Endothelial cell of umbilical vein (primary cell): ENCODE results near the gene PRPF38B. TPM values are rescaled to one million over a fixed set of nuclear protein-coding genes. Genes with fewer than 3 reads are reported as not detected.
"Not testable (repeated sequence)": the region's sequence is repeated elsewhere in the genome, so short reads cannot be mapped to it uniquely, and the experiment has no call there.

Experiments
- BruUV-seq: library from RNA; stranded (reverse); fragments of 400-500 nt; replicated peaks from 2 replicates; lab custom pipeline; 2021; lab: Mats Ljungman, UMichigan
- CTCF ChIA-PET: fragments of 300-600, 350-600 bp; sonication (Branson Sonifier 250); formaldehyde crosslinking; loops from one replicate; lab custom pipeline; 2021; ENCODE audit warnings: antibody characterized with exemption, inconsistent platforms; lab: Charles Lee
- POLR2A ChIA-PET: fragments of 300-600, 350-600 bp; sonication (Branson Sonifier 250); formaldehyde crosslinking; loops from one replicate; lab custom pipeline; 2021; ENCODE audit warnings: antibody characterized with exemption, inconsistent platforms; lab: Charles Lee
- DNase-seq: peaks from one replicate; pipeline ENCODE4 v3.0.0-alpha.2; 2011; ENCODE audit warnings: low read depth, low spot score
- FAIRE-seq: peaks from 2 replicates; lab custom pipeline; 2011; peaks lifted over from hg19 to GRCh38; lab: Jason Lieb, UNC
- H2AFZ ChIP-seq: 2 replicates; pipeline ENCODE4 v1.6.0; 2012; ENCODE audit warnings: low read depth, low read length, control low read depth, inconsistent platforms
- H3K27ac ChIP-seq: 2 replicates; pipeline ENCODE4 v1.5.1; 2011; ENCODE audit warnings: low read depth, mild to moderate bottlenecking, control low read depth, low read length, moderate library complexity; ENCODE audit not compliant: insufficient read depth
- H3K27me3 ChIP-seq, 2 experiments: 2 replicates each; pipeline versions ENCODE4 v1.6.0 to v1.6.1; 2011; ENCODE audit warnings: low read length in 2 of 2, mixed read lengths in 1 of 2; ENCODE audit not compliant: control insufficient read depth in 2 of 2, insufficient read depth in 2 of 2
- H3K36me3 ChIP-seq, 2 experiments: 2 replicates in 1 of 2; 3 replicates in 1 of 2; pipeline ENCODE4 v1.5.1; 2011; ENCODE audit warnings: low read length in 2 of 2, mild to moderate bottlenecking in 1 of 2, moderate library complexity in 1 of 2; ENCODE audit not compliant: control insufficient read depth in 2 of 2, insufficient read depth in 2 of 2; ENCODE audit errors: extremely low read depth in 1 of 2
- H3K4me1 ChIP-seq: 3 replicates; pipeline ENCODE4 v1.5.1; 2011; ENCODE audit warnings: mild to moderate bottlenecking, low read length; ENCODE audit not compliant: control insufficient read depth, insufficient read depth; ENCODE audit errors: extremely low read depth
- H3K4me2 ChIP-seq: 2 replicates; pipeline ENCODE4 v1.6.1; 2011; ENCODE audit warnings: low read length, control low read depth, mixed read lengths; ENCODE audit not compliant: insufficient read depth
- H3K4me3 ChIP-seq, 3 experiments: fragments of 200-600 bp in 1 of 3; sonication (generic), shearing (Covaris generic) in 1 of 3; replicated peaks in 1 of 3; 2 replicates each; pipeline ENCODE4 v1.5.1; 2011 to 2016; ENCODE audit warnings: control low read depth in 3 of 3, low read length in 3 of 3, mild to moderate bottlenecking in 2 of 3, inconsistent platforms in 1 of 3, low read depth in 1 of 3, moderate library complexity in 1 of 3; ENCODE audit not compliant: insufficient read depth in 1 of 3
- H3K79me2 ChIP-seq: 2 replicates; pipeline ENCODE4 v1.6.0; 2012; ENCODE audit warnings: low read length, inconsistent platforms; ENCODE audit not compliant: control insufficient read depth, insufficient read depth
- H3K9ac ChIP-seq: replicated peaks from 2 replicates; pipeline ENCODE3; 2011; ENCODE audit warnings: low read length, control low read depth; ENCODE audit not compliant: insufficient read depth; ENCODE audit errors: extremely low read depth
- H3K9me1 ChIP-seq: replicated peaks from 3 replicates; pipeline ENCODE4 v1.6.0; 2011; ENCODE audit warnings: mild to moderate bottlenecking, low read length; ENCODE audit not compliant: control insufficient read depth, insufficient read depth; ENCODE audit errors: extremely low read depth
- H3K9me3 ChIP-seq: replicated peaks from 2 replicates; pipeline ENCODE4 v1.5.1; 2012; ENCODE audit warnings: low read length, inconsistent platforms; ENCODE audit not compliant: control insufficient read depth, insufficient read depth
- H4K20me1 ChIP-seq: replicated peaks from 2 replicates; pipeline ENCODE3; 2011; ENCODE audit warnings: mild to moderate bottlenecking, low read length; ENCODE audit not compliant: control insufficient read depth, insufficient read depth; ENCODE audit errors: extremely low read depth
- CTCF ChIP-seq, 2 donors: IDR thresholded peaks; 1 replicate in 1 of 2; 2 replicates in 1 of 2; pipeline ENCODE4 v1.5.1; 2011; ENCODE audit warnings: low read length in 2 of 2, mild to moderate bottlenecking in 2 of 2, moderate library complexity in 2 of 2, control low read depth in 1 of 2, inconsistent platforms in 1 of 2, low read depth in 1 of 2; ENCODE audit not compliant: insufficient read depth in 1 of 2; ENCODE audit errors: extremely low read depth in 1 of 2
- EZH2 ChIP-seq: IDR thresholded peaks from 2 replicates; pipeline ENCODE4 v1.6.1; 2012; ENCODE audit warnings: borderline replicate concordance, low read depth, mild to moderate bottlenecking, moderate library complexity, low read length, inconsistent platforms; ENCODE audit not compliant: severe bottlenecking
- FOS ChIP-seq: IDR thresholded peaks from 2 replicates; pipeline ENCODE4 v1.6.1; 2011; ENCODE audit warnings: mild to moderate bottlenecking, low read length, moderate library complexity, borderline replicate concordance; ENCODE audit not compliant: insufficient read depth
- GATA2 ChIP-seq: IDR thresholded peaks from 2 replicates; pipeline ENCODE4 v1.7.0; 2011; ENCODE audit warnings: low read depth, mild to moderate bottlenecking, moderate library complexity, mixed read lengths, low read length; ENCODE audit not compliant: insufficient read length, insufficient read depth
- JUN ChIP-seq: IDR thresholded peaks from 2 replicates; pipeline ENCODE4 v1.6.1; 2011; ENCODE audit warnings: borderline replicate concordance, low read depth; ENCODE audit not compliant: insufficient read length, insufficient read depth
- MYC ChIP-seq: IDR thresholded peaks from one replicate; pipeline ENCODE4 v1.6.1; 2011; ENCODE audit warnings: mild to moderate bottlenecking, low read depth, low read length
- POLR2A ChIP-seq: IDR thresholded peaks from 2 replicates; pipeline ENCODE4 v1.6.1; 2012; ENCODE audit warnings: low read depth, mild to moderate bottlenecking, control low read depth, low read length
- POLR2AphosphoS5 ChIP-seq: IDR thresholded peaks from 2 replicates; pipeline ENCODE4 v1.6.1; 2012; ENCODE audit warnings: low read depth, mild to moderate bottlenecking, control low read depth, low read length, moderate library complexity; ENCODE audit not compliant: insufficient read depth
- dilution Hi-C: fragments of 300-500 bp; cut with MboI; formaldehyde crosslinking; loops from one replicate; pipeline ENCODE4 v1.15.0; 2019; ENCODE audit warnings: low sequenced_read_pairs; ENCODE audit not compliant: extremely low pct_ligation_motif_present
- intact Hi-C: fragments of 100-400 bp; cut with micrococcal nuclease; formaldehyde crosslinking; loops from one replicate; pipeline ENCODE4 v1.10.0; 2022
- polyA plus RNA-seq, 4 experiments: library from polyadenylated mRNA; depleted of rRNA in 3 of 4; stranded (reverse) in 3 of 4; unstranded in 1 of 4; fragments of >200 nt; gene quantifications; 2 replicates each; pipeline versions ENCODE4 v1.2.1 to v1.2.3, GENCODE V29; 2011 to 2012; ENCODE audit warnings: missing spikeins in 1 of 4
- total RNA-seq: library from RNA; stranded (reverse); gene quantifications from 2 replicates; pipeline ENCODE4 v1.2.3, GENCODE V29; 2021
- TF ChIP-seq, protein P1 (sequence below): IDR thresholded peaks from 2 replicates; pipeline ENCODE4 v1.6.1; 2011; ENCODE audit not compliant: insufficient read depth, insufficient read length

PRPF38B gene
- total and polyA plus RNA-seq, 2 donors (not counting 3 experiments of a cell fraction or from before 2014, with no cell fraction given) = 19.3 to 46.6 TPM

DNA sequence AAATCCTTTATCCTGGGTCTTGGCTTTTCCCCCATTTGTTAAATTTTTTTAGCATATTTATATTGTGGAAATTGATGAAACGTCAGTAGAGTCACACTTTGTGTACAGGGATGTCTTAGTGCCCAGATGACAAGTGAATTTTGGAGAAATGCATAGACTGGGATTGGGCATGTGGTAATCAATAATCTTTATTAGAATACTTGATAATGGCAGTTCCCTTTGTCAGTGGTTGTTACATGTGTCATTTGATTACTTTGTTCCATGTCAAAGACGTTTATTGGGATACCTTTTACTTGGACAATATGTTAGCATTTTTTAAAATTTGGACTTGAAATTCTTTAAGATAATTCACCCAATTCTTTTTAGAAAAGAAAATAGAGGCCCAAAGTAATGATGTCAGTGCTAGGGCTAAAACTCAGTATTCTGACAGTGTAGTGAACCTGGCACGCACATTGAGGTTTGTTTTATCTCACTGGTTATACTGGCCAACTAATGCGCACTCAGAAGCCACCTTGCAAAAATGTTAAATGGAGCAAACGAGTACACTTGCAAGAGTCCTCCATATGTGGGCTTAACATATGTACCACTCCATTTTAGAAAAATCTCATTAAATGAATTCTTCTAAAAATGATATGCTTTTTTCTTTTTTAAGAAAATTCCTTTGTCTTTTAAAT, 9.2 kb downstream of the PRPF38B start:
- DNase-seq (no peak), FAIRE-seq (no peak)
- H2AFZ ChIP-seq = no peak overlapping the region
- BruUV-seq = no TSS peak
- dilution Hi-C loops = no loop called here
- H3K79me2 ChIP-seq = peaks cover 8% of the 10 kb centered on the region
- no peaks in the 10 kb centered on the region for H3K9me1 ChIP-seq
- H3K4me2 ChIP-seq = no peak overlapping the region
- CTCF ChIA-PET = no interaction called here
- TF ChIP-seq POLR2A (no peak), POLR2AphosphoS5 (no peak), CTCF (IDR thresholded peaks at IDR 0.05; ENCODE audit: extremely low read depth in 1 of 2, insufficient read depth in 1 of 2, low read depth in 1 of 2, low read length in 2 of 2) (no peak), GATA2 (no peak), EZH2 (no peak), JUN (no peak), MYC (no peak), FOS (no peak)
- TF ChIP-seq, protein P1, sequence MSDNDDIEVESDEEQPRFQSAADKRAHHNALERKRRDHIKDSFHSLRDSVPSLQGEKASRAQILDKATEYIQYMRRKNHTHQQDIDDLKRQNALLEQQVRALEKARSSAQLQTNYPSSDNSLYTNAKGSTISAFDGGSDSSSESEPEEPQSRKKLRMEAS = no peak
- POLR2A ChIA-PET = interaction anchor here (1.6 kb wide), 1 partner anchor 9 kb away, joined by 4 read pairs; the partner anchor contains the start of gene PRPF38B
- no peak overlapping the region for H3K27ac ChIP-seq
- no peaks in the 10 kb centered on the region for H4K20me1 ChIP-seq
- H3K9me3 ChIP-seq = no peaks in the 10 kb centered on the region
- H3K4me3 ChIP-seq = no peak overlapping the region
- no peak overlapping the region for H3K9ac ChIP-seq
- H3K27me3 ChIP-seq = no peaks in the 10 kb centered on the region
- H3K4me1 ChIP-seq = peaks cover 12% of the 10 kb centered on the region
- intact Hi-C loops = no loop called here
- peaks cover 13 to 39% of the 10 kb centered on the region in 2 experiments for H3K36me3 ChIP-seq

GRCh38 chr1:108702109-108702508, 10.0 kb downstream of the PRPF38B start:
- H3K9me3 ChIP-seq, H3K4me2 ChIP-seq, CTCF ChIA-PET, H2AFZ ChIP-seq, FAIRE-seq, H3K4me3 ChIP-seq, BruUV-seq, intact Hi-C loops, H3K79me2 ChIP-seq, H3K9ac ChIP-seq, dilution Hi-C loops, DNase-seq, H4K20me1 ChIP-seq, H3K27me3 ChIP-seq, H3K9me1 ChIP-seq, H3K27ac ChIP-seq: not testable (repeated sequence)
- Histone ChIP-seq H3K4me1 (peaks cover 12% of the 10 kb centered on the region), H3K36me3 (peaks cover 11 to 31% of the 10 kb centered on the region in 2 experiments)
- POLR2A ChIA-PET = interaction anchor here (1.6 kb wide), 1 partner anchor 10 kb away, joined by 4 read pairs; the partner anchor contains the start of gene PRPF38B
